ENCODE measurements around the gene CCDC68.

The CCDC68 gene

GRCh38 chr18:54960197-54960596, 936 bp upstream of the CCDC68 start:
- no peak for DNase-seq

GRCh38 chr18:54957996-54958395, 1.3 kb downstream of the CCDC68 start:
- no peak for DNase-seq

DNA sequence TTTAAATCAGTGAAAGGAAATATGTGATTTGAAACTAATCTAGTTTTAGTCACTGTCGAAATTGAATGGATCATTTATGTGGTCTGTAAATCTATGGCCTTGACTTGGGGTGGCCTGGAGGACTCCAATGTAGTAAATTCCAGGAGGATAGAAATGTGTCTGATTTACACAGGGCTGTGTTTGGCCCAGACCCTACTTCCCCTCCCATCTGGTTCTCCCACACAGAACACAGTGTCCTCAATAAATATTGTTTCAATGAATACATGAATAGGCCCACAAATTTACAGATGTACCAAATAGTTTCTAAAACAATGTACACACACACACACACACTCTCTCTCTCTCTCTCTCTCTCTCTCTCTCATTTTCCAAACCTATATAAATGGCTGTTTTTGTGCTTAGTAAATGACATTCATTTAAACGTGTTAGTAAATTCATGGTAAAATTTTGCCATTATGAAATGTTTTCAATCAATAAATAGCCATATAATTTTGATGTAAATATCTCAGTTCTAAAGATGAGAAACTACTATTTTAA, 1.9 kb downstream of the CCDC68 start:
- DNase-seq = no peak

DNA sequence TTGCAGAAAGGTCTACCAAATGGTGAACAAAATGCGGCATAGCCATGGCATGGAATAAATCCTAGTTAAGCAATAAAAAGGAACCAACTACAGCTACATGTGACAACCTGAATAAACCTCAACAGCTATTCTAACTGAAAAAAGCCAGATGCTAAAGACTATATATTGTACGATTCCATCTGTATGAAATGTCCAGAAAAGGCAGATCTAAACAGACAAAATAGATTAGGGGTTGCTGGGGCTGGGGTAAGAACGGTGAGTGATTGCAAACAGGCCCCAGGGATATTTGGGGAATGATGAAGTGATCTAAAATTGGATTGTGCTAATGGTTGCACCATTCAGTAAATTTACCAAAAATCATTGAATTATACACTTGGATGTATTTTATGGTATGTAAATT, 2.8 kb downstream of the CCDC68 start:
- DNase-seq = no peak

GRCh38 chr18:54952026-54952425, 7.2 kb downstream of the CCDC68 start:
- no peak for DNase-seq

DNA sequence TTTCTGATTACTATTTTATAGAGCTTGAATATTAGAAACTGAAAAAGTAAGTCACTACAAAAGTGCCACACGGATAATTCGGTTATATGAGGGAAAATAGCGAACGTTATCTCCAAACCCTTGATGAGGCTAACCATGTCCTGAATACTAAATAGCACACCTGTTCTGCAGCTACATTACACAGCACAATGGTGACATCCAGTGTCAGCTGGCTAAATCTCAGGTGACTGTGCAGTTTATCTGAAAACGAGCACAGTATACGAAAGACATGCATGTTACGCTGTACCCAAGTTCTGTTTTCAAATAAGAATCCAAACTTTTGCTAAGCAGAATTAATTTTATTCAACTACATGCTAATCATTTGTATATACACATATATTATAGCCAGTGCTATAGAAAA, 9.0 kb downstream of the CCDC68 start:
- DNase-seq = peak in 1 of 2 experiments; percentile 59

DNA sequence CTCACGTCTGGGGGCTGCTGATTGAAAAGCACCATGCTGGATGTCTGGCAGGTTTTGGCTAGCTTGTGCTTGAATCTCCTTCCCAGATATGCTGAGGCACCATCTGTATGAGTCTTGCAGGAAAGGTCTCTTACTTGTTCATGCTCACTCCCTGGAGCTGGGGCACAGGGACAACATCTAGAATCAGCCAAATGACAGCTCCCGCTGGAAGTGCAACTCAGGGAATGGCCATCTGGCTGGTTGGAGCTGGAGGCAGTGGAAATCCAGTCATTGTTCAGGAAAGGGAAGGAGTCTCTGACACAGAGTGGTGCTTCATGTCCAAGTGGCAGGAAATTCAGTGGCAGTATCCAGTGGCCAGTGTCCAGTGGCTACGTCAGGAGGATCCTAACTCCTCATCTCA, 9.7 kb downstream of the CCDC68 start:
- DNase-seq = no peak

GRCh38 chr18:54948350-54948837, 10.9 kb downstream of the CCDC68 start:
- no peak for DNase-seq

GRCh38 chr18:54947091-54947490, 12.2 kb downstream of the CCDC68 start:
- DNase-seq = no peak

DNA sequence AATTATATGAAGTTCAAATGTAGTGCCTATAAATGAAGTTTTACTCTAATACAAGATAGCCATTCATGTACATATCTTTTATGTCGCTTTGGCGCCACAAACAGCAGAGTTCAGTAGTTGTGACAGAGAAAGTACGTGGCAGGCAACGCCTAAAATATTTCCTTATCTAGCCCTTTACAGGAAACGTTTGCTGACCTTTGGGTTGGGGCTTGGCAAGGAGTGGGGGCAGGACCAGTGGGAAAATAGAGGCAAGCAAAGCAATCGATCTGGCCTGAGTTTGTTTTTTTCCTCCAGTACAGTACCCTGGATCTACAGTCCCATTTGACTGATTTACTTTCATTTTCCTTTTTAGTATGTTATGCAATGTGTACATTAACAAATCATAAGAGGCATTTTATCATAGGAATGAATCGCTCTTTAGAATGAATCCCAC, 13.1 kb downstream of the CCDC68 start:
- DNase-seq = peak in 1 of 2 experiments; percentile 36

GRCh38 chr18:54945576-54946125, 13.6 kb downstream of the CCDC68 start:
- no peak for DNase-seq

DNA sequence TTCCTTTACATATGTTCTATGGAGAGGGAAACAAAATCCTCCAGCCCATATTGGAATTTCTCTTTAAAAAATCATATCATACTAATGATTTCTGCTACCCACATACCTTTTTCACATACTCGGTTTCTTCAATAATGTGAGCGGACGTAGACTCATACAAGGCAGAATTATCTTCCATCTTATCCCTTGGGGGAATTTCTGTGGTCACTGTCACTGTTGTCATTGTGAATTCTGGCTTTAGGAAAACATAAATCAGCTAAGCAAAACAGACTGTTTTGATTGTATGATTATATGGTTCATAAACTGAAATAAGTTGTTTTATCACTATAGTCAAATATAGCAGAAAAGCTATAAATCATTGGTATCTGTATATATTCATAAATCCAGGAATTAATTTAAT, 16.7 kb downstream of the CCDC68 start:
- DNase-seq = no peak

DNA sequence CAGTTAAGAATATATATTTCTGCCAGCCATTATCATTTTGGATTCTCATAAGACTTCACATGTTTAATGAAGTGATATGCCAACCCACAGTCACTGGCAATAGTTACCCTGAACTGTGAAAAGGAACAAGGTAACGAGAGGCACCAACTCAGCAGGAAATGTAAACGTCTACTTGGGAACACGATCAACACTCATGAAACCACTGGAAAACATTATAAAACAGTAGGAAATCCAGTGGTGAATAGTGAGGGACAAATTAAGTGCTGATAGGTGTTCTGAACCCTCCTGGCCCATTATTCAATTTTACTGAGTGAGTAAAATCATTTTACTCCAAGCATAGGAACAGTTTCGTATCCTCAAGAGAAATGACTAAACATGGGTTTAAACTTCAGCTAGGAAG, 17.1 kb downstream of the CCDC68 start:
- no peak for DNase-seq

DNA sequence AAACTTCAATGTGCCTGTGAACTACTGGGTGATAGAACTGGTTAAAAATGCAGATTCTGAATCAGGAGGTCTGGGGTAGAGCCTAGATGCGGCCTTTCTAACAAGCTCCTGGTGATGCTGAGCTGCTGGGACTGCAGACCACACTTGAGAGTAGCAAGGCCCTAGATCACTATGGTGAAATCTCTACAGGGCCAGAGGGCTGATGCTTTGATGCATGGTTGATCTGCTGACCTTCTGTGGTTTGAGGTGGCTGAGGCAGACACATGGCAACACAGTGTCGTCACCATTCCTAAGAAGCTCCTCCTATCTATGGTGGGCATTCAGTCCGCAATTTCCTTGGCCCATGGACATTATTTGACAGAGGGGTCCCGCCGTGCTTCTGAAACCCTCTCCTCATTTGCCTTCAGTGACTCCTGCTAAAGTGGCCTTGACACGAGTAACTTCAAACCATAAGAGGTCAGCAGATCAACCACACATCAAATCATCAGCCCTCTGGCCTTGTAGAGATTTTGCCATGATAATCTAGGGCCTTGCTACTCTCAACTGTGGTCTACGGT, 19.8 kb downstream of the CCDC68 start:
- no peak for DNase-seq

DNA sequence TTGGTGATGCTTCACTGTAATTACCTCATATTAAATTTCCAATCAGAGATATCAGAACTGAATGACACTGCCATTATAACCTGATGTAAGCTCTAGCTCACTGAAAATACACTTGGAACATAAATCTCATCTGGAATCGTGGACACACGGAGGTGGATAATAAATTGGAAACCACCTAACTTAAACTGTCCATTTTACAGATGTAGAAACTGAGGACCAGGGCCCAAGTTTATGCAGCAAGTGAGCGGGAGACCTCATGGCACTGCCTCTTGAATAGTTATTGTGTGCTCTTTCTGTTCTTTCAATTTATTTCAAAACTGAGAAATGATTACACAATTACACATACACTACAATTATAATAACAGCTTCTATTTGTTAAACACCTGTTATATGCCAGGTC, 20.8 kb downstream of the CCDC68 start:
- no peak for DNase-seq

DNA sequence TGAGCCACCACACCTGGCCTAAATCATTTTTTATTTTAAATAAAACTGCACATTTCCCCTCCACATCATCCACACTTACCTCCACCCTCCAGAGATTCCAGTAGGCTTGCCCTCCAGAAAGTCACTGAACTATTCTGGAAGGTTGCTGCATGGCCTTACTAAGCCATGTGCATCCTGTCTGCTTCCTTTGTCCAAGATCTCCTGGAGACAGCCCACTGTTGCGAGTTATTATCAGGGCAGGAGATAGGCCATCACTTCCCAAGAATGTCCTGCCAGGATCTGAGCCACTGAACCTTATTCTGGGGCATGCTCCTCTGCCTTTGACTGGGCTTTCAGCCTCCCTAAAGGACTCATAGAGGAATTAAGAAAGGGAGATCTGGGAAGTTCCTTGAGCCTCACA, 26.8 kb downstream of the CCDC68 start:
- DNase-seq = no peak

GRCh38 chr18:54931152-54931551, 28.1 kb downstream of the CCDC68 start:
- DNase-seq = peak in 1 of 2 experiments; percentile 5

GRCh38 chr18:54928236-54928635, 31.0 kb downstream of the CCDC68 start:
- DNase-seq = no peak

DNA sequence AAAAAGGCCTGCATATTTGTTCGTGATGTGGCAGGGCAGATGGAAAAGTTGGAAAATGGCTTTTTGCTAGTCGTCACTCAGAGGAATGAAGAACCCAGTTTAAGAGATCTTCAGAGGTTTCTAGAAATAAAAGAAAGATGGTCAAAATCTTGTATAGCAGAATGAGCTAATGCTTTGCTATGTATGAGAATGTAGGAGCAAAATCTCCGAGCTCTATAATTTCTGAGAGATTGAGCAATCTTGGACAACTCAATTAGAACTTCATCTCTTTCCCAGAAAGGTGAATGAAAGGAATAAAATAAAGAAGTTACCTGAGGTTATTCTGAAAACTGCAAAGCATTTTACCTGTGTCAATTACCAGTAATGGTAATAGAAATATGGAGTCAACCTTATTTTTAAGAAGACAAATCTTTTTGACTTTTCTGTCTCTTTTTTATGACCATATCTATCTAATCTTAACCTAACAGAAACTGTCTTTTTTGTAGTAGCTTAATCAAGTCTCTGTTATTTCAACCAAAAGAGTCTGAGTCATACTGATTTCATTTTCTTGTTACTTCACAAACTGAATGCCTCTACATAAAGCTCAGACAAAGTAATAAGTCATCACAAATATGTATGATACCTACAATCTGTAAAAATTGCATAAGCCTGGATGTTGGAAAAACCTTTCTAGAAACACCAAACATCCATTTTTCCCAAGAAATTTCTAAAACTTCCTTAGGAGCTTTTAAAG, 32.5 kb downstream of the CCDC68 start:
- no peak for DNase-seq

- no peak for DNase-seq
These were observed 34.3 kb downstream of the CCDC68 start for GRCh38 chr18:54924948-54925347.

DNA sequence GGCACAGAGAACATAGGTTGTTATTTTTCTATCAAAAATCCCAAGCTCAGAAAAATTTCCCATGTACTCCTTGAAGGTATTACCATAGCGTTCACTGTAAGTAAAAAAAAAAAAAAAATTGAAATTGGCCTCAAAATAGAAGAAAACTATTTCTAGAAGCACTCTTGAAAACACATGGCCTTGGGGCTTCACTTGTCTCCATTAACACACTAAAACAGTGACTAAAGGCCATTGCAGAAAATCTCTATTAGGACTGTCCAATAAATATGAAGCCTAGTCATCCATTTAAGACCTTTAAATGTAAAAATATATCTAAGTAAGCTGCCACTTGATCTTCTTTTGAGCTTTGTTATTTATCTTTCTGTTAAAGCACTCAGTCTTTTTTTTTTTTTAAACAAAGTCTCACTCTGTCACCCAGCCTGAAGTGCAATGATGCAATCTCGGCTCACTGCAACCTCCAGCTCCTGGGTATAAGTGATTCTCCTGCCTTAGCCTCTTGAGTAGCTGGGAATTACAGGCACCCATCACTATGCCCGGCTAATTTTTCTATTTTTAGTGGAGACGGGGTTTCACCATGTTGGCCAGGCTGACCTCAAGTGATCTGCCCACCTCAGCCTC, 35.8 kb downstream of the CCDC68 start:
- no peak for DNase-seq

GRCh38 chr18:54919412-54919811, 39.8 kb downstream of the CCDC68 start:
- no peak for DNase-seq

- DNase-seq = no peak
These were observed 41.2 kb downstream of the CCDC68 start for GRCh38 chr18:54918060-54918459.

DNA sequence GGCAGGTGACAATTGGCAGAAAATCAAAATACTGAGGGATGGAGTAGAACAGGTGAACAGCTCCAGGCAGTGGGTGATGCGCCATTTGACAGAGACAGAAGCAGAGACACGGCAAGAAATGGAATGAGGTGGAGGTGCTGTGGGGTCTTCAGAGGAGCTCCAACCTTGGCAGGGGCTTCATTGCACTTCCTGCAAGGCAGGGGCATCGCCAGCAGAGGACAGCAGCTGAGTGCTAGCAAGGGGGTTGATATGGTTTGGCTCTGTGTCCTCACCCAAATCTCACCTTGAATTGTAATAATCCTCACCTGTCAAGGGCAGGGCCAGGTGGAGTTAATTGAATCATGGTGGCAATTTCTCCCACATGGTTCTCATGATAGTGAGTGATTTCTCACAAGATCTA, 42.8 kb downstream of the CCDC68 start:
- DNase-seq = no peak

Data from NCI-H526 (cell line).